HG03045 (cell line): Measurements from ENCODE around the gene TMEM186.
A peak's percentile ranks its signal among the peaks of the same experiment; 100 is the strongest.
"Not testable (repeated sequence)": the region's sequence is repeated elsewhere in the genome, so short reads cannot be mapped to it uniquely, and the experiment has no call there.

Experiments
- ATAC-seq: cut with Tn5 transposase; IDR thresholded peaks from one replicate; pipeline ENCODE4 v1.9.1; 2021; ENCODE audit warnings: mild to moderate bottlenecking, moderate library complexity; ENCODE audit not compliant: unreplicated experiment

The TMEM186 gene

DNA sequence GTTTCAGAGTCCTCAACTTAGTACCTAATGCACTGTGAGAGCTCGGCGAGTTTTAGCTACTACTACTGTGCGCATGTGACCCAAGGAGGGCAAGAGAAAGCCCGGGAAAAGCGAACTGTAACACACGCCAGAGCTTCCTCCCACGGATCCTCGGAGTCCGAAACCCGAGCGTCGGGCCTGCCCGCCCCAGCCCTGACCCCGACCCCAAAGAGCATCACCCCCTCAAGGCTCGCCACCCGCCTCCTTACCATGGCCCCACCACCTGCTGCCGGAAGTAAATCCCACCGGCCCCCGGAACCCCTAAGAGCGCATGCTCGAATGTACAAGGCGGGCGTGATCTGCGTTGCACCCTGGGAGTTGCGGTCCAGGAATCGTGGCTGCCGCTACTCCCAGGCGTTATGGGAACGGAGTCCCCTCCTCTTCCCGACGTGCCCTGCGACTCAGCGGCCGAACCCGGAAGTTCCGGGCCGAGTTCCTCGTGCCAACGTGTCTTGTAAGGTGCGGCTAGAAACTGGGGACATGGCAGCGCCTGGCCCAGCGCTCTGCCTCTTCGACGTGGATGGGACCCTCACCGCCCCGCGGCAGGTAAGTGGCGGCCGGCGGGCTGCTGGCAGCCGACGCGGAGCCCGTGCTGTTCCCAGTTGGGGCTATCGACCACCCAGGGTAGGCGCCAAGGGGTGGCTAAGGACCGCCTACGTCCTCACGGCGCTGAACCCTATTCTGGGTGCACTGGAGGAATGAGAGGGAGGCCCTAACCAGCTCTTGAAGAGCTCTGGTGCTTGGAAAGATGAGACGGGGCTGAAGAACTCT, at the start of gene TMEM186, which contains the start of gene PMM2:
Gene TMEM186, minus strand, starts transcription at position 276 of the 810 bp plus-strand sequence. Its CDS starts 25 bp downstream, at position 251.
Gene PMM2, plus strand, starts transcription at position 476 of the 810 bp plus-strand sequence. Its CDS starts 44 bp downstream, at position 520.
- ATAC-seq = peak; percentile 95

DNA sequence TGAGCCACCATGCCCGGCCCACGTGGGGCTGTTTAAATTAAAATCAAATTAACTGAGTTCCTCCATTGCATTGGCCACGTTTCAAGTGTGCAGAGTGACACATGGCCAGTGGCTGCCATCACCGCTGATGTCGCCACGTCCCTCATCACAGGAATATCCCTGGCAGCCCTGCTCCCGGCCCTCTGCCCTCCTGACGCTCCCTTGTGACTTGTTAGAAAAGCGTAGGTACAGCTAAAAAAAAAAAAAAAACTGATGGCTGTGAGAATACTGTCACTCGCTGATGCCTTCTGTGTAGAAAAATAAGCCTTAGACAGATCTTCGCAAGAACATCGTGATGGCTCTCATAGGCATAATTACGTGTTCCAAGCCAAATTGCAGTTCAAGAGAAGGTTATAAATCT, 49.7 kb upstream of the TMEM186 start:
- no peak for ATAC-seq

DNA sequence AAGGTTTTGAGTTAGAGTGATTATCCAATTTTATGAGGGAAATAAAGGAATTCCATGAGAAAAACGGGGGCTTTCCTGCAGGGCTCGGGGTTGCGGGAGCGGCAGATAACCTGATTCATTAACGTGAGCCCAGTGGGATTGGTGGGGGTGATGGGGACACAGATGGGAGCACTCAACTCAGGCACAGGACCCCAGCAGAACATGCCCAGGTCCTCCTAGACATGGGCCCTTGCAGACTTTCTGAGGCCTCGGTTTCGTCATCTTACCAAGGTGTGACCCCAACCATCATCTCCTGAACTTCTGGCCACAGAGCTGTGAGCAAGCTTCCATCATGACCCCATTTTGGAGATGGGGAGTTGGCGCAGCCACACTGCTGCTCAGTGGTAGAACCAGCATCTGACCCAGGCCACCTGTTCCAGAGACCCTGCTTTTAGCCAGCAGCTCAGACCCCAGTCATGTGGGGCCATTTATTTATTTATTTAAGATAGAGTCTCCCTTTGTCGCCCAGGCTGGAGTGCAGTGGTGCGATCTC, 49.0 kb upstream of the TMEM186 start:
- ATAC-seq = no peak

GRCh38 chr16:8845699-8846298, 48.4 kb upstream of the TMEM186 start:
- ATAC-seq = no peak

GRCh38 chr16:8843296-8843695, 45.9 kb upstream of the TMEM186 start:
- ATAC-seq = not testable (repeated sequence)

- not testable (repeated sequence) for ATAC-seq
These were observed 44.6 kb upstream of the TMEM186 start for GRCh38 chr16:8842016-8842415.

DNA sequence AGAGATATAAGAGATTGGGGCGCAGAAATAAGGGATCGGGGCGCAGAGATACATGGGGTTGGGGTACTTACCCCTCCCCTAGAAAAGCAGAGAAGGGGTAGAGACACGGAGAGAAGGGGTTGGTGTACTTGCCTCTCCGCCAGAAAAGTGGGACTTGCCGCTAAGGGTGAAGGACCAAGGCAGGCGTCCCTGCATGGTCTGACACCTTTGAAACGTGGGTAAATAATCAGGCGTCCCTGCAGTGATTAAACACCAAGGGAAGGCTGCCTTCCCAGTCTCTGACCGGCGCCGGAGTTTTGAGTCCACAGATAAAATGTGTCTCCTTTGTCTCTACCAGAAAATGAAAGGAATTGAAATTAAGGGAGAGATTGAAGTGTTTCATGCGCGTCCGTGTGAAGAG, 40.2 kb upstream of the TMEM186 start:
- ATAC-seq = not testable (repeated sequence)

DNA sequence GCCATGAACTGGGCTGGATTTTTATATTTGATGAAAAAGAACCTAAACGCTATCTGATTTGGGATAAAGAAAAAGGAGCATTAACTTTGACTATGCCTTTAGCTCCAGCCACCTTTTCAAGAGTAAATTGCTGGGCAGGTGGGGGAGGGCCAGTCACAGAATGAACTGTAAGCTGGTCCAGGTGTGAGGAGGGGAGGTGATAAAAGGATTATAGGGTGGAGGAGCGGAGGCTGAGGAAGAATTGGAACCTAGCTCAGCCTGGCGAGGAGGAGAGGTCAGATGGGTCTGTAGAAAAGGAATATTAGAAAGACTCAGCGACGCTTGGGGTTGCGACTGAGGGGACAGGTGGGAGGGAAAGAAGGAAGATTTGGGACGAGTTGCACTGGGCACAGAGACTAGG, 39.4 kb upstream of the TMEM186 start:
- ATAC-seq = not testable (repeated sequence)

DNA sequence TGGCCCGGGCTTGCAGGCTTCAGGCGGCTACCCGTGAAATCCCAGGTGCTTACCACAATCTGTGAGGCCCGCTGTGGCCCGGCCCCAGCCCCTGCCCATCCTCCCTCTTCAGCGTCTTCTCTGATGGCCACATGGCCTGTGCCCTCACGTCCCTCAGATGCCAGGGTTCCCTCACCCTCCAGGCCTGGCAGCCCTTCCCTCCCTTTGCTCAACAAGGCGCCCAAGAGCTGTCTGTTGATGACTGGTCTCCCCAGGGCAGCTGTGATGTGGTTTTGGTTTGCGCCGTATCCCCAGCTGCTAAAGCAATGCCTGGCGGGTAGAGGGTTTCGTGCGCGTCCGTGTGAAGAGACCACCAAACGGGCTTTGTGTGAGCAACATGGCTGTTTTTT, 35.3 kb upstream of the TMEM186 start:
- no peak for ATAC-seq

DNA sequence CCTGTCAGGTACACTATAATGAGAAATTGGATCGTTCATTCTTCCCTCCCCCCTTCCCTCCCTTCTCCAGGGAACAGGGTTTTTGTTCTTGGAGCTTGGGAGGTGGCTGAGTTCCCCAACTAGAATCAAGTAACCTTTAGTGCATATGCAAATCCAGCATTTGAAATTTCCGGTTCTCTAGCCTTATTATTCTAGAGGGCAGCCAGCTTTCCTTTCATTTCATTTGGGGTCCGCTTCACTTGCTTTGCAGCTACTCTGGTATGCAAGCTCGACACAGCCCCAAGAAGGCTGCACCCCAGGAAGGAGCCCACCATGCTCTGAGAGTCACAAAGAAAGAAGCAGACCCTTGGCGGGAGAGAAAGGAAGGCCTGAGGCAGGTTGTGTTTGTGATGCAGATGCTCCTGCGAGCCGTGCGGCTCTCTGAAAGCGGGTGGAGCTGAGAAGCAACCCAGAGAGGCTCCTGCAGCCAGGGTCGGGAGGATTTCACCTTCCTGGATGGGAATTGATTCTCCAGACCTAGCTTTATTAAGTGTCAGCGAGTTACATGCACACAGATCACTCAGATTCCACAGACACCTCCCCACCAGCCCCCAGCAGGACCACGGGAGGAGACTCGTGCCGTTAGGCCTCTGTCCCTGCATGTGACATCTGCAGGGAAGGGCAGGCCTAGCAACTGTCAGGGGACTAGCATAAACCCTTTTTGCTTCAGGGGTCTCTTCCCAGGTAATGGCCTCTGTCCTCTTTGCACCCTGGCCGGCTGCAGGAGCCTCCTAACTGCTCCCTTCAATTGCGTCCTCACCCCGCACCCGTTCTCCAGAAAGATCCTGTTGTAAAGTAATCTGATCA, 34.7 kb upstream of the TMEM186 start:
- ATAC-seq = no peak

- ATAC-seq = no peak
These were observed 34.0 kb upstream of the TMEM186 start for GRCh38 chr16:8831450-8831849.

GRCh38 chr16:8828541-8829165, 31.2 kb upstream of the TMEM186 start:
- ATAC-seq = no peak

- no peak for ATAC-seq
These were observed 28.9 kb upstream of the TMEM186 start for GRCh38 chr16:8826278-8826879.

- no peak for ATAC-seq
These were observed 25.0 kb upstream of the TMEM186 start for GRCh38 chr16:8822403-8822802.

DNA sequence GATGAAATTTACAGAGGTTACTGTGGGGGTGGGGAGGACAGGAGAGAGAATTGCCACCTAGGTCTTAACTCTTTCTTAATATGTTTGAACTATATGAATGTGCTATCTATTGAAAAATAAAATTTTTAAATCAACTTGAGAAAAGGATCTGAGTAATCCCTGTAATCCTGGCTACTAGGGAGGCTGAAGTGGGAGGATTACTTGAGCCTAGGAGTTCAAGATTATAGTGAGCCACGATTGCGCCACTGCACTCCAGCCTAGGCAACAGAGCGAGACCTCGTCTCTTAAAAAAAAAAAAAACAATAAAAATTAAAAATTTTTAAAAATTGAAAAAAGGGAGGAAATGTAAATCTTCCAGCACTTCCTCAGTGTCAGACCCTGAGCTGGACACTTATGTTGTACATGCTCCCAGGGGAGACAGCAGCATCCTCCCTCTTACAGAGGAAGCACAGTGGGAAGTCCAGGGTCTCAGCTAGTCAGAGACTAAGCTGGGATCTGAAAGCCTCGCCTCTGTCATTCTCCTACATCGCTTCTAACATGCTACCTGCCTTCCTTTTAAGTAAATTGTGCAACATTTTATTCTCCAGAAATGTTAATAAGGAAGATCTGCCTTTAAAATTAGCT, 22.1 kb upstream of the TMEM186 start:
- no peak for ATAC-seq

DNA sequence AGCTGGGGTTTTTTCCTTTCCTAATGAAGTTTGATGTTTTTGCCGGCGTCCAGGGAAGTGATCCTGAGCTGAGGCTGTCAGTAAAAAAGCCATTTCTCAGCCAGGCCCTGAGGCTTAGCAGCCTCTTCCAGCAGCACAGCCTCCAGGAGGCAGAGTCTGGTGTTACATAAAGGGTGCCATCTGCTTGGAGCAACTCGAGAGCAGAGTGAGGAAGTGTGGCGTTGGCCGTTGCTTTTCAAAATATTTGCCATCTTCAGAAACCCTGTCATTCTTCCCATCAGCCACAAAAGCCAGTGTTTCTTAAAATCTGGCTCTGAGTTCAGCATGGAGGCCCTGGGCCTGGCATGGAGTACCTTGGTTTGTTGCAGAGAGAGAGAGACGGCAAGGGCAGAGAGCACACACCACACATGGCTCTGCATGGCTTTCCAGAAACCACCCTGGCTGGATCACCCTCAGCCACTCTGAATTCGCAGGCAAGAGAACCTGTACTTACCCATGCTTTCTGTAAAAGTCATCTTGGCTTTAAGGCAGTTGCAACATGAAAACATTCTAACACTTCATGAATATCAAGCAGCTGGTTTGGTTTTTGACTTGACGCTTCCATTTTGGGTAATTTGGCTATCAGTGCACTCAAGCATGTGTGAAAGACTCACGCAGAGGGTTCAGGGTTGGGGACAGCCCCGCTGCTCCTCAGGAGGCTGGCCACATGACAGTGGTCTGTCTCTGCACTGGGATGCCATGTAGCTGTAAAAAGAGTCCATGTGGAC, 21.2 kb upstream of the TMEM186 start:
- no peak for ATAC-seq

GRCh38 chr16:8816967-8817655, 19.7 kb upstream of the TMEM186 start:
- ATAC-seq = no peak

- no peak for ATAC-seq
These were observed 16.8 kb upstream of the TMEM186 start for GRCh38 chr16:8814095-8814806.
